GM12864 (cell line): ENCODE results near the gene GLDC.

Experiments
- DNase-seq: peaks from one replicate; pipeline ENCODE4 v3.0.0-alpha.2; 2011; ENCODE audit warnings: low read depth
- H3K4me3 ChIP-seq: 2 replicates; pipeline ENCODE4 v1.5.1; 2011; ENCODE audit warnings: mild to moderate bottlenecking, low read depth, low read length, control low read depth
- TF ChIP-seq, protein P1 (sequence below): IDR thresholded peaks from 2 replicates; pipeline ENCODE4 v1.5.1; 2011; ENCODE audit warnings: low read depth, mild to moderate bottlenecking, moderate library complexity, low read length, control low read depth, inconsistent platforms; ENCODE audit errors: missing control alignments

GLDC gene

DNA sequence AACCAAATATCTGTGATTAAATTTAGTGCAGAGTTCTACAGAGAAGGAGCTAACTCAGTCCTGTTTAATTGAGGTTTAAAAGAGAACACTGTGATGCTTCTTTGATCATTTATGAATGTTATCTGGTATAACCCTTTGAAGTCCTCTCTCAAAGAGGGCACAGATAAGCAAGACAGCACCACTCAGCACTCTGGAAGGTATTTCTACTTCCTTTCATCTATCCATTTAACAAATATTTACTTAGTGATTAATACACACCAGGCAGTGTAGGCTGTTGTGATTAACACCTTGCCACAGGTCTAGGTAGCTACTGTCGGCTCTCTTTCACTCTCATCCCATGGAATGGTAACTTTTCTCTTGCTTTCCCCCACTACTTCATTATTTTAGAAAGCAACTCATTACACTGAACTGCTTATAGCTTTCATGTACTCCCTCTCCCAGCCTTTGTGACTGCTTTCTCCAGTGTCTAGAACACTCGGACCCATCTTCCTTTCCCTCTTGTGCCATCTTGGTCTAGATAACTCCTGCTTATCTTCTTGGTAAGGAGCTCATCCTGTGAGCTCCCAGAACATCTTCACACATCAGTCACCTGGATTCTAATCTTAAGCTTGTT, 54.7 kb downstream of the GLDC start:
- TF ChIP-seq, protein P1, sequence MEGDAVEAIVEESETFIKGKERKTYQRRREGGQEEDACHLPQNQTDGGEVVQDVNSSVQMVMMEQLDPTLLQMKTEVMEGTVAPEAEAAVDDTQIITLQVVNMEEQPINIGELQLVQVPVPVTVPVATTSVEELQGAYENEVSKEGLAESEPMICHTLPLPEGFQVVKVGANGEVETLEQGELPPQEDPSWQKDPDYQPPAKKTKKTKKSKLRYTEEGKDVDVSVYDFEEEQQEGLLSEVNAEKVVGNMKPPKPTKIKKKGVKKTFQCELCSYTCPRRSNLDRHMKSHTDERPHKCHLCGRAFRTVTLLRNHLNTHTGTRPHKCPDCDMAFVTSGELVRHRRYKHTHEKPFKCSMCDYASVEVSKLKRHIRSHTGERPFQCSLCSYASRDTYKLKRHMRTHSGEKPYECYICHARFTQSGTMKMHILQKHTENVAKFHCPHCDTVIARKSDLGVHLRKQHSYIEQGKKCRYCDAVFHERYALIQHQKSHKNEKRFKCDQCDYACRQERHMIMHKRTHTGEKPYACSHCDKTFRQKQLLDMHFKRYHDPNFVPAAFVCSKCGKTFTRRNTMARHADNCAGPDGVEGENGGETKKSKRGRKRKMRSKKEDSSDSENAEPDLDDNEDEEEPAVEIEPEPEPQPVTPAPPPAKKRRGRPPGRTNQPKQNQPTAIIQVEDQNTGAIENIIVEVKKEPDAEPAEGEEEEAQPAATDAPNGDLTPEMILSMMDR = no peak
- no peak for DNase-seq
- H3K4me3 ChIP-seq = no peak overlapping the region

DNA sequence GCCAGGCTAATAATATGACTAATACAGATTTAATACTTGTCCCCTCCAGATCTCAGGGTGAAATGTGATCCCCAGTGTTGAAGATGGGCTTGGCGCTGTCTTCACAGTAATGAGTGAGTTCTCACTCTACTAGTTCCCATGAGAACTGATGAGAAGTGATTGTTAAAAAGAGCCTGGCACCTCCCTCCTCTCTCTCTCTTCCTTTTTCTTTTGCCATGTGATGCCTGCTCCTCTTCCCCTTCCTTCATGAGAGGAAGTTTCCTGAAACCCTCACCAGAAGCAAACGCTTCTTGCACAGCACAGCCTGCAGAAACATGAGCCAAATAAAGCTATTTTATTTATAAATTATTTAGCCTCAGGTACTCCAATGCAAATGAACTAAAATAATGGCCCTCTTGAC, 55.2 kb downstream of the GLDC start:
- TF ChIP-seq, protein P1 = no peak
- DNase-seq = no peak
- H3K4me3 ChIP-seq = no peak overlapping the region

DNA sequence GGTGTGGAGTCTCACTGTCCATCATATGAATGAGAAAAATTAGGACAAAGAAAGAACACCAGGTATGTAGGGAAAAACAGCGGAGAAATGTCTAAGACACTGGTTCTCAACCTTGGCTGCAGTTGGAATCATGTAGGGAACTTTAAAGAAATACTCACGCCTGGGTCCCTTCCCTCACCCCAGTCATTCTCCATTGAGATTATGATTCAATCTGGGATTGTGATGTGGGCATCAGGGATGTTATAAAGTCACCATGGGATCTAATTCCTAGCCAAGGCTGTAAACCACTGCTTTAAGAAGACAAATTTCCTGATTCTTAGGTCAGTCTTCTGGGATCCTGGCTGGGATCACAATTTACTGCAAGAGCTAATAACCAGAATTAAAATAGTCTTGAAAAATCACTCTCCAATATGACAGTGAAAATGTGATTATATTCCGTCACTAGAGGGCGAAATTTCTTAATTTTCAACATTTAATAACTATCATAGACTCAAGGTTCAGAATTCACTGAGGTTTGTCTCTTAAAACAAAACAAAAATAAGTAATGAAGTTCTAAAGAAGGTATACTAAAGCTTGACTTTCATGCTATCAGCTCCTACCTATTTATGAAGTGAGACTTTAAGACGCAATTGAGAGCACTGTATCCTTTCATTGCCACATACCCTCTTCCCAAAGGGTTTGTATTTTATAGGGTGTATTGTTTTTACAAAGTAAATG, 60.5 kb downstream of the GLDC start:
- H3K4me3 ChIP-seq = no peak overlapping the region
- DNase-seq = no peak
- TF ChIP-seq, protein P1 = no peak

DNA sequence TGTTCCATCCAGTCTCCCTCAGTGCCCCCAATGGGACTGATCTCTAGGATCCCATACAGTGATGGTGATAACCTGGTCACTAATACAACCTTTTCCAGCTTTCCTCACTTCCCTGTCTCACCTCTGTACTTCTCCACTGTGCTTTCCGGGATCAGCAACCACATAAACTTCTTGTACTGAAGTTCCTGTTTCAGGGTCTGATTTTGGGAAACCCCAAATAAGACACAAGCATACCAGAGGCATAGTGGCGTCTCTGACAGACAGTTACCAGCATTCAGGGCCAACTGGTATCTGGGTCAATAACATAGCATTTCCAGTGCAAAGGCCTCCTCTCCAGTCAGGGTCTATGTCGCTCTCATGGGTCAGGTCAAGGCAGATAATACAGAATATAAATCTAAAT, 64.3 kb downstream of the GLDC start:
- H3K4me3 ChIP-seq = no peak overlapping the region
- DNase-seq = no peak
- TF ChIP-seq, protein P1 = no peak

DNA sequence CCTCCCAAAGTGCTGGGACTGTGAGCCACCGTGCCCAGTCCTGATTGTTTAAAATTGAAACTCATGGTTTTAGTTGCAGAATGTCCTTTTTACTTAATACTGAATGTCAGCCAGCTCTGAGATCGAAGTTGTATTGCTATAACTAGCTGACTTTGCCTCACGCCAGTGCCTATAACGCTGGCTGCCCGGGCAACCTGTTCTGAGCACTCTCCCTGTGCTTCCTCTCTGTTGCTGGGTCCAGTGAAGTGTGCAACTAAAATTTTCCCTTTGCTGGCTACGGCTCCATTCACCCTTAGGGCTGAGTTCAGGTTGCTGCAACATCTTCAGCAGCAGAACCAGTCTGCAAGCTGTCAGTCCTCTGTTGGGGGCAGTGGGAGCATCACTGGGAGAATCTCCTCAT, 65.9 kb downstream of the GLDC start:
- no peak overlapping the region for H3K4me3 ChIP-seq
- TF ChIP-seq, protein P1 = no peak
- no peak for DNase-seq

DNA sequence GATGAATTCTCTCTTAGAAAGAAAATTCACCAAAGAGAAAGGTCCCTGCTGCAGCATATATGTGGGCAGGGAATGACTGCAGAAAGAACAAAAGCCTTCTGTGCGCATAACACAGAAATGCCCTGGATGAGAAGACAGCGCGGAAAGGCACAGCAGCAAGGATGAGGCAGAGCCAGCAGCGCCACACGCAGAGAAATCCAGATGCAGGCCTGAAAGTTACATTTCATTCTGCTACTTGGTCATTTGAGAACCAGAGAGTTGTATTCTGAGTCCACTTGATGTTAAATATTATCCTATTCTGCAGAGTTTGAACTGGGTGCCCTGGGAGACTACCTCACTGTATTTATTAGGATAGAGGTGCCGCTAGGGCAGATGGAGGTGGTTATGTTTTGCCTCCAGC, 68.5 kb downstream of the GLDC start:
- no peak overlapping the region for H3K4me3 ChIP-seq
- DNase-seq = no peak
- TF ChIP-seq, protein P1 = no peak

DNA sequence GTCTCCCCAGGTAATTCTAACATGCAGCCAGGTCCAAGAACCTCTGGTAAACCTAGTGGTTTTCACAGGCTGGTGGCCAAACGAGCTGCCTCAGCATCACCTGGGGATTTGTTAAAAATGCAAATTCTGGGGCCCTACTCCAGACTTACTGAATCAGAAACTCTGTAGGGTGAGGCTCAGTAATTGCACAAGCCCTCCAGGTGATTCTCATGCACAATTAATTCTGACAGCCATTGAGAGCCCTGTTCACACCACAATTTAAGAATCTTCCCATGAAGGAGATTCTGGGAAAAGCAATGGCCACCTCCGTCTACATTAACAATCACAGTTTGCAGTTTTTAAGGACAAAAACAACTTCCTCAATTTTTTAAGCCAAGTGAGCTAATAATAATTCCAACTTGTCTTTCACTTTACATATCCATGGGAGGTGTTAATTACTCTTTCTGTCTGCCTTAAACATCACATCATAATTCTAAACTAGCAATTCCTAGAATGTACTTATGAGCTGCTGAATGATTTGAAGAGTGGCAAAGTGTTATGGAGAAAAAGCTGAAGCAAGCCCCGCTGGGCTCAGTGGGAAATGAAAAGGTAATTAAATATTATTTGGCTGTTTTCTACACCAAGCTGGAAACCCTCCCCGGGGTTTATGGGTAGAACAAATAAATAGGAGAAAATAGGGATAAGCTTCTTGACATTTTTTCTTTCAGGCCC, 70.0 kb downstream of the GLDC start:
- peak; percentile 24 for DNase-seq
- TF ChIP-seq, protein P1 = no peak
- H3K4me3 ChIP-seq = no peak overlapping the region
